K562 (cell line): ENCODE data around the gene SPRTN. TPM values are rescaled to one million over a fixed set of nuclear protein-coding genes. Genes with fewer than 3 reads are reported as not detected.

ENCODE experiments used
- ATAC-seq: fragments of 200-7000 bp; cut with Tn5 transposase; 3 replicates; pipeline ENCODE4 v1.9.1; 2020; ENCODE audit warnings: moderate library complexity
- BruUV-seq: library from RNA; stranded (reverse); fragments of 400-500 nt; replicated peaks from 2 replicates; lab custom pipeline; 2021; lab: Mats Ljungman, UMichigan
- CTCF ChIA-PET: fragments of 300-600 bp; formaldehyde crosslinking; extraction: SDS; loops from one replicate; lab custom pipeline; 2021; ENCODE audit warnings: low intra/inter-chr PET ratio; lab: Yijun Ruan, JAX
- POLR2A ChIA-PET: fragments of 300-600, 350-650 bp; sonication (Branson Sonifier 250); formaldehyde crosslinking; extraction: SDS; loops from one replicate; lab custom pipeline; 2021; ENCODE audit warnings: antibody characterized with exemption, inconsistent platforms; lab: Yijun Ruan, JAX
- DNase-seq, 4 experiments: peaks; one replicate each; pipeline versions ENCODE4 v3.0.0 to v3.0.0-alpha.2; 2011 to 2018; ENCODE audit warnings: low spot score in 3 of 4, mixed read lengths in 3 of 4; ENCODE audit errors: extremely low read depth in 1 of 4
- FAIRE-seq: peaks from 2 replicates; lab custom pipeline; 2011; peaks lifted over from hg19 to GRCh38; lab: Jason Lieb, UNC
- H2AFZ ChIP-seq: 2 replicates; pipeline ENCODE4 v1.6.0; 2011; ENCODE audit warnings: low read depth, low read length, control low read depth, inconsistent platforms
- H3K27ac ChIP-seq: fragments of 200-600 bp; 3 replicates; pipeline ENCODE4 v1.8.0; 2011; ENCODE audit warnings: low read depth, mild to moderate bottlenecking, control low read depth, inconsistent platforms, low read length, moderate library complexity, mixed read lengths; ENCODE audit errors: extremely low read depth
- H3K27me3 ChIP-seq, 2 experiments: fragments of 300-600 bp in 1 of 2; 2 replicates in 1 of 2; 3 replicates in 1 of 2; pipeline versions ENCODE4 v1.6.0 to v1.8.0; 2011; ENCODE audit warnings: inconsistent platforms in 2 of 2, low read length in 2 of 2, mild to moderate bottlenecking in 1 of 2, mixed read lengths in 1 of 2, moderate library complexity in 1 of 2; ENCODE audit not compliant: control insufficient read depth in 2 of 2, insufficient read depth in 2 of 2
- H3K36me3 ChIP-seq: fragments of 300-600 bp; 3 replicates; pipeline ENCODE4 v1.8.0; 2011; ENCODE audit warnings: mild to moderate bottlenecking, low read length, inconsistent platforms; ENCODE audit not compliant: control insufficient read depth, insufficient read depth
- H3K4me1 ChIP-seq, 2 experiments: fragments of 200-600 bp in 1 of 2; replicated peaks in 1 of 2; 2 replicates in 1 of 2; 3 replicates in 1 of 2; pipeline versions ENCODE4 v1.5.1 to v1.8.0; 2011; ENCODE audit warnings: inconsistent platforms in 2 of 2, low read length in 2 of 2, mild to moderate bottlenecking in 1 of 2, mixed read lengths in 1 of 2, moderate library complexity in 1 of 2; ENCODE audit not compliant: control insufficient read depth in 2 of 2, insufficient read depth in 2 of 2
- H3K4me2 ChIP-seq: 2 replicates; pipeline ENCODE4 v1.6.1; 2011; ENCODE audit warnings: low read length, control low read depth, inconsistent platforms, mixed read lengths; ENCODE audit not compliant: insufficient read depth
- H3K4me3 ChIP-seq: fragments of 200-600 bp; sonication (generic), shearing (Covaris generic); 2 replicates; pipeline ENCODE4 v1.5.1; 2016; ENCODE audit warnings: control low read depth, inconsistent platforms
- H3K79me2 ChIP-seq: fragments of 200-600 bp; 3 replicates; pipeline ENCODE4 v1.8.0; 2011; ENCODE audit warnings: low read length, inconsistent platforms; ENCODE audit not compliant: control insufficient read depth, insufficient read depth
- H3K9ac ChIP-seq, 2 experiments: 2 replicates each; pipeline versions ENCODE4 v1.6.0 to v1.6.1; 2011; ENCODE audit warnings: low read depth in 2 of 2, low read length in 2 of 2, control low read depth in 1 of 2, inconsistent platforms in 1 of 2, mild to moderate bottlenecking in 1 of 2, mixed read lengths in 1 of 2; ENCODE audit not compliant: insufficient read depth in 1 of 2
- H3K9me1 ChIP-seq: one replicate; pipeline ENCODE4 v1.6.0; 2011; ENCODE audit warnings: inconsistent platforms, mild to moderate bottlenecking, low read length, moderate library complexity; ENCODE audit not compliant: control insufficient read depth, insufficient read depth
- H3K9me3 ChIP-seq: replicated peaks from 2 replicates; pipeline ENCODE4 v1.5.1; 2011; ENCODE audit warnings: low read depth, low read length, inconsistent platforms; ENCODE audit not compliant: control insufficient read depth, insufficient read depth
- H4K20me1 ChIP-seq: replicated peaks from 2 replicates; pipeline ENCODE4 v1.6.1; 2011; ENCODE audit warnings: low read length, inconsistent platforms, mixed read lengths; ENCODE audit not compliant: control insufficient read depth, insufficient read depth
- HMG20A ChIP-seq: fragments of 450-650 bp; formaldehyde crosslinking; conservative IDR thresholded peaks from 2 replicates; pipeline ENCODE4 v1.4.0; 2020; ENCODE audit warnings: mild to moderate bottlenecking, mixed read lengths
- IRF1 ChIP-seq: sonication (generic); formaldehyde crosslinking; IDR thresholded peaks from 2 replicates; pipeline ENCODE4 v1.8.0; 2022; ENCODE audit warnings: missing genetic modification reagents, mild to moderate bottlenecking, borderline replicate concordance
- IRF2 ChIP-seq: sonication (generic); formaldehyde crosslinking; IDR thresholded peaks from 2 replicates; pipeline ENCODE4 v1.8.1; 2022; ENCODE audit warnings: mild to moderate bottlenecking, missing genetic modification reagents
- KDM5B ChIP-seq: fragments of 200-600 bp; sonication (generic); IDR thresholded peaks from 2 replicates; pipeline ENCODE4 v1.6.1; 2012; ENCODE audit warnings: low read depth, mild to moderate bottlenecking, moderate library complexity, low read length, control low read depth, inconsistent platforms; ENCODE audit not compliant: insufficient replicate concordance
- MCM2 ChIP-seq: fragments of 450-650 bp; IDR thresholded peaks from 2 replicates; pipeline ENCODE4 v1.6.1; 2017; ENCODE audit warnings: low read depth, mild to moderate bottlenecking
- MIER1 ChIP-seq: fragments of 450-650 bp; IDR thresholded peaks from 2 replicates; pipeline ENCODE4 v1.6.1; 2016; ENCODE audit warnings: antibody characterized with exemption, mild to moderate bottlenecking, low read depth
- NR1H2 ChIP-seq: sonication (generic); formaldehyde crosslinking; IDR thresholded peaks from 2 replicates; pipeline ENCODE4 v1.4.0; 2020; ENCODE audit warnings: mild to moderate bottlenecking, missing genetic modification reagents
- PHF21A ChIP-seq: fragments of 450-650 bp; IDR thresholded peaks from 2 replicates; pipeline ENCODE4 v1.6.1; 2017; ENCODE audit warnings: low read depth, borderline replicate concordance
- SAFB ChIP-seq: fragments of 200-400 bp; formaldehyde crosslinking; IDR thresholded peaks from 2 replicates; pipeline ENCODE4 v1.6.1; 2017; ENCODE audit warnings: low read depth, low read length, borderline replicate concordance
- SAP30 ChIP-seq: fragments of 200-600 bp; sonication (generic); IDR thresholded peaks from 2 replicates; pipeline ENCODE4 v1.6.1; 2012; ENCODE audit warnings: borderline replicate concordance, low read depth, mild to moderate bottlenecking, moderate library complexity, low read length, control low read depth, inconsistent platforms; ENCODE audit not compliant: insufficient read depth, poor library complexity, severe bottlenecking
- SLC30A9 ChIP-seq: fragments of 250-450 bp; sonication (Bioruptor Pico); IDR thresholded peaks from 2 replicates; pipeline ENCODE4 v1.8.0; 2022; ENCODE audit warnings: mild to moderate bottlenecking, moderate library complexity
- SRF ChIP-seq, 2 experiments: fragments of 250-450, 450-650 bp in 1 of 2; sonication (Bioruptor Pico) in 1 of 2; sonication (generic) in 1 of 2; formaldehyde crosslinking; IDR thresholded peaks; 2 replicates each; pipeline versions ENCODE4 v1.5.0 to v1.5.1; 2020 to 2022; ENCODE audit warnings: mild to moderate bottlenecking in 1 of 2, missing genetic modification reagents in 1 of 2
- ZBED1 ChIP-seq: IDR thresholded peaks from 2 replicates; pipeline ENCODE4 v1.6.1; 2014
- ZNF146 ChIP-seq: IDR thresholded peaks from one replicate; pipeline ENCODE4 v1.6.1; 2018; ENCODE audit warnings: missing compliant biosample characterization; ENCODE audit not compliant: unreplicated experiment
- ZNF696 ChIP-seq: fragments of 250-450 bp; sonication (Bioruptor Pico); conservative IDR thresholded peaks from 2 replicates; pipeline ENCODE4 v1.4.0; 2020; ENCODE audit warnings: mild to moderate bottlenecking, moderate library complexity
- WGBS: fragments of 100-300 bp; shearing (Covaris generic); methylation state at CpG from one replicate; pipeline ENCODE4 v1.1.6; 2016; ENCODE audit warnings: low coverage, mixed read lengths; ENCODE audit not compliant: insufficient coverage; ENCODE audit errors: missing lambda C conversion rate; 5-methylcytosine and 5-hydroxymethylcytosine counted together
- in situ Hi-C: fragments of 300-500 bp; cut with MboI; formaldehyde crosslinking; loops from 4 replicates; pipeline ENCODE4 v1.15.0; 2018; ENCODE audit warnings: inconsistent platforms, mixed read lengths
- intact Hi-C: fragments of 100-400 bp; cut with micrococcal nuclease; formaldehyde crosslinking; loops from 2 replicates; pipeline ENCODE4 v1.14.2; 2022
- polyA plus RNA-seq, 8 experiments: library from polyadenylated mRNA; depleted of rRNA in 4 of 8; stranded (reverse) in 5 of 8; unstranded in 3 of 8; fragments of >200 nt; fragmentation: Nextera tagmentation in 2 of 8; fragmentation: Illumina TruSeq in 1 of 8; extraction: Ambion mirVana in 2 of 8; extraction: Trizol in 1 of 8; gene quantifications; 2 replicates each; pipeline versions ENCODE4 v1.2.1 to v1.2.3, GENCODE V29; 2011 to 2014; ENCODE audit warnings: inconsistent platforms in 1 of 8, missing spikeins in 1 of 8
- total RNA-seq, 7 experiments: library from RNA; depleted of rRNA in 6 of 7; stranded (reverse); fragments of >200 nt in 6 of 7; fragmentation: Illumina TruSeq in 2 of 7; extraction: Trizol in 2 of 7; gene quantifications; 2 replicates each; pipeline versions ENCODE4 v1.2.1 to v1.2.3, GENCODE V29; 2011 to 2021; ENCODE audit warnings: low replicate concordance in 1 of 7

SPRTN gene
- total and polyA plus RNA-seq, 9 of the 15 experiments (the other 6 are each of a cell fraction or from before 2014, with no cell fraction given): 8.1 to 32.5 (median 21.2) TPM

GRCh38 chr1:231310391-231310934 is 27.6 kb upstream of the SPRTN start:
- no TSS peak for BruUV-seq
- Histone ChIP-seq H3K79me2 (no peaks in the 10 kb centered on the region), H3K9ac (no peak overlapping the region), H4K20me1 (no peaks in the 10 kb centered on the region), H3K27ac (no peak overlapping the region), H3K9me3 (no peaks in the 10 kb centered on the region), H3K27me3 (peaks cover 8 to 12% of the 10 kb centered on the region in 2 experiments; a peak in 3 of 5 replicates), H3K4me2 (no peak overlapping the region), H3K4me1 (no peaks in the 10 kb centered on the region), H2AFZ (no peak overlapping the region), H3K36me3 (no peaks in the 10 kb centered on the region), H3K4me3 (no peak overlapping the region), H3K9me1 (no peaks in the 10 kb centered on the region)
- 14% methylated on average over 10 of the region's 10 CpGs for WGBS
- ATAC-seq: no peak
- in situ Hi-C loops (no loop called here), intact Hi-C loops (no loop called here)
- no peak for FAIRE-seq
- CTCF ChIA-PET: no interaction called here
- POLR2A ChIA-PET: interaction anchor here (1.0 kb wide), 1 partner anchor 20 kb away, joined by 4 read pairs; no protein-coding TSS in a partner anchor
- no peak for DNase-seq
- TF ChIP-seq IRF1 (CRISPR knock-in tag) (no peak), IRF2 (CRISPR knock-in tag) (no peak)

- in situ Hi-C loops: no loop called here
- peaks cover 8 to 12% of the 10 kb centered on the region in 2 experiments; a peak in 3 of 5 replicates for H3K27me3 ChIP-seq
- H3K4me1 ChIP-seq: no peaks in the 10 kb centered on the region
- no peak overlapping the region for H3K4me3 ChIP-seq
- H3K9ac ChIP-seq: no peak overlapping the region
- H3K27ac ChIP-seq: no peak overlapping the region
- FAIRE-seq (no peak), DNase-seq (no peak), ATAC-seq (no peak)
- no peak overlapping the region for H2AFZ ChIP-seq
- CTCF ChIA-PET: no interaction called here
- no peaks in the 10 kb centered on the region for H3K9me3 ChIP-seq
- no peaks in the 10 kb centered on the region for H3K79me2 ChIP-seq
- H3K36me3 ChIP-seq: no peaks in the 10 kb centered on the region
- POLR2A ChIA-PET: interaction anchor here (0.5 to 1.5 kb wide), 3 partner anchors 34 to 288 kb away, joined by 3 to 4 read pairs (median 3); no protein-coding TSS in a partner anchor
- 5% methylated on average over 8 of the region's 8 CpGs for WGBS
- no peaks in the 10 kb centered on the region for H3K9me1 ChIP-seq
- intact Hi-C loops: no loop called here
- BruUV-seq: no TSS peak
- no peaks in the 10 kb centered on the region for H4K20me1 ChIP-seq
- H3K4me2 ChIP-seq: no peak overlapping the region
- TF ChIP-seq SRF (CRISPR knock-in tag; IDR thresholded peaks at IDR 0.05) (no peak), MCM2 (no peak), KDM5B (no peak), SAP30 (no peak), ZBED1 (no peak), MIER1 (no peak), SAFB (no peak), ZNF696 (CRISPR knock-in tag) (no peak), ZNF146 (CRISPR knock-in tag) (no peak), SLC30A9 (CRISPR knock-in tag) (no peak), NR1H2 (CRISPR knock-in tag) (no peak), HMG20A (CRISPR knock-in tag) (no peak), PHF21A (no peak)
Observed at GRCh38 chr1:231311720-231312431, 26.2 kb upstream of the SPRTN start.
